COR-L47 (cell line): ENCODE data around the gene ZNF792.
"Not testable (repeated sequence)": the region's sequence is repeated elsewhere in the genome, so short reads cannot be mapped to it uniquely, and the experiment has no call there.

ENCODE experiments used
- DNase-seq: peaks from one replicate; lab custom pipeline; 2025; lab: John Stamatoyannopoulos, UW

Gene ZNF792

GRCh38 chr19:34998777-34999497 lies 34.9 kb upstream of the ZNF792 start:
- DNase-seq: no peak

GRCh38 chr19:34998224-34998623 lies 34.2 kb upstream of the ZNF792 start:
- DNase-seq: not testable (repeated sequence)

GRCh38 chr19:34997071-34997617 lies 33.1 kb upstream of the ZNF792 start:
- DNase-seq: no peak

GRCh38 chr19:34995551-34995950 lies 31.5 kb upstream of the ZNF792 start:
- no peak for DNase-seq

- no peak for DNase-seq
These were observed 30.9 kb upstream of the ZNF792 start for GRCh38 chr19:34994643-34995541.

- no peak for DNase-seq
These were observed 30.2 kb upstream of the ZNF792 start for GRCh38 chr19:34994286-34994642.

GRCh38 chr19:34992582-34992981 lies 28.6 kb upstream of the ZNF792 start:
- DNase-seq: not testable (repeated sequence)

- no peak for DNase-seq
These were observed 27.7 kb upstream of the ZNF792 start for GRCh38 chr19:34991542-34992333.

- no peak for DNase-seq
These were observed 26.7 kb upstream of the ZNF792 start for GRCh38 chr19:34990578-34991192.

GRCh38 chr19:34989298-34989697 lies 25.3 kb upstream of the ZNF792 start:
- DNase-seq: no peak

- DNase-seq: no peak
These were observed 24.1 kb upstream of the ZNF792 start for GRCh38 chr19:34988119-34988518.

GRCh38 chr19:34985249-34986022 lies 21.4 kb upstream of the ZNF792 start:
- no peak for DNase-seq

GRCh38 chr19:34984287-34984686 lies 20.3 kb upstream of the ZNF792 start:
- DNase-seq: no peak

- no peak for DNase-seq
These were observed 19.8 kb upstream of the ZNF792 start for GRCh38 chr19:34983786-34984185.

GRCh38 chr19:34982275-34982674 lies 18.2 kb upstream of the ZNF792 start:
- no peak for DNase-seq

GRCh38 chr19:34979819-34980640 lies 16.0 kb upstream of the ZNF792 start:
- DNase-seq: no peak

GRCh38 chr19:34976611-34977010 lies 12.6 kb upstream of the ZNF792 start:
- DNase-seq: no peak

- DNase-seq: no peak
These were observed 11.0 kb upstream of the ZNF792 start for GRCh38 chr19:34975056-34975455.

- no peak for DNase-seq
These were observed 10.6 kb upstream of the ZNF792 start for GRCh38 chr19:34974646-34975045.

- no peak for DNase-seq
These were observed 8.2 kb upstream of the ZNF792 start for GRCh38 chr19:34972163-34972705.
